HG03565 (cell line): Measurements from ENCODE around the gene DOCK7.

Source experiments
- ATAC-seq: cut with Tn5 transposase; IDR thresholded peaks from one replicate; pipeline ENCODE4 v1.9.1; 2021; ENCODE audit warnings: mild to moderate bottlenecking, moderate library complexity; ENCODE audit not compliant: unreplicated experiment

The DOCK7 gene

DNA sequence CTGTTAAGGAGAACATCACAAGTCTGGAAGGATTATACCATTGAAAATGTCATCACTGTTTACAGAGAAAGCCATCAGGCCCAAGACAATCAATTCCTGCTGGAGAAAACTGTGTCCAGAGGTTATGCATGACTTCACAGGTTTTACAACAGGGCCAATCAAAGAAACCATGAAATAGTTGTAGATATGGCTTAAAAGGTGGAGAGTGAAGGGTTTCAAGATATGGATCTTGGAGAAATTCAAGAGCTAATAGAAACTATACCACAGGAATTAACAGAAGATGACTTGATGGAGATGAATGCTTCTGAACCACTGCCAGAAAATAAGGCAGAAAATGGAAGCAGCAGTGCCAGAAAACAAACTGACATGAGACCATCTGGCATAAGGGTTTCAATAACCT is 221.1 kb downstream of the DOCK7 start:
- no peak for ATAC-seq

DNA sequence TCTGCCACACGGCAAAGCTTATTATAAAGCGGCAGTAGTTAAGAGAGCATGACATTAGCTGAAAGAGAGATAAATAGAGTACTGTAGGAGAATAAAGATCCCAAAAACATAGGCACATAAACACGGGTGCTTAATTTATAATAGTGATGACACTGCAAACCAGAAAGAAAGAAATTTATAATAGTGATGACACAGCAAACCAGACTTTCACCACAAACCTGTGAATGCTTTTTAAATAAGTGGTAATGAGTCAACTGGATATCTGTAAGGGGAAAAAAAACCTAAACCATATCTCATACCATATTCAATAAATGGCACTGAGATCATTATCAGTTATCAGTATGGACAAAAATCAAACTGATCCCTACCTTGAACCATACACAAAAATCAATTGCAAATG is 225.8 kb downstream of the DOCK7 start:
- no peak for ATAC-seq

DNA sequence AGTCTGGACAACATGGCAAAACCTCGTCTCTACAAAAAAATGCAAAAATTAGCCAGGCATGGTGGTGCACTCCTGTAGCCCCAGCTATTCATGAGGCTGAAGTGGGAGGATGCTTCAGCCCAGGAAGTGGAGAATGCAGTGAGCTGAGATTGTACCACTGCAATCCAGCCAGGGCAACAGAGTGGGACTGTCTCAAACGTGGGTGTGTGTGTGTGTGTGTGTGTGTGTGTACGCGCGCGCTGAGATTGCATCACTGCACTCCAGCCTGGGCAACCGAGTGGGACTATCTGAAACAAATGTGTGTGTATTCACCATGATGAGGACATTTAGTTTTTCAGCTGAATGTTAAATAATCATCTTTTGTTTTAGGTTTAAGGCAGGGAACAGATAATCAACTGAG is 230.2 kb downstream of the DOCK7 start:
- no peak for ATAC-seq

DNA sequence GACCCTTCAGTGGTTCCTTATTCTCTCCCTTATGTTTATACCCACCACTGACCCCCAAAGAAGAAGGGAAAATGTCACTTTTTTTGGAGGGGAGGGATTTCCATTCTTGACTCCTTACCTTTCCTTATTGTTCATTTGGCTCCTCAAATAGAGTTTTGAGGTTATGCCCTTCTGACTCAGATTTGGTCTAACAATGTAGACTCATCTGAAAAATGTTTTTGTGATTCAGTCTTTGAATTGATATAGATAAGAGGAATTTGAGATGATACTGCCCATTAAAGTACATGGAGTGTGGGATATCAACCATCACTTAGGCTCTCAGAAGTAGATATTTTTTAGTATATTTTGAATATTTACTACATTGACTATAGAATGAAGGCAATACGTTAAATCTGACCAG is 235.2 kb downstream of the DOCK7 start:
- no peak for ATAC-seq

DNA sequence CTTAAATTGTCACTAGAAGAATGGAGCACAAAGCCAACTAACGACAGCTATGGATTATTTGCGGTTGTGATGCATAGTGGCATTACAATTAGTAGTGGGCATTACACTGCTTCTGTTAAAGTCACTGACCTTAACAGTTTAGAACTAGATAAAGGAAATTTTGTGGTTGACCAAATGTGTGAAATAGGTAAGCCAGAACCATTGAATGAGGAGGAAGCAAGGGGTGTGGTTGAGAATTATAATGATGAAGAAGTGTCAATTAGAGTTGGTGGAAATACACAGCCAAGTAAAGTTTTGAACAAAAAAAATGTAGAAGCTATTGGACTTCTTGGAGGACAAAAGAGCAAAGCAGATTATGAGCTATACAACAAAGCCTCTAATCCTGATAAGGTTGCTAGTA is 237.9 kb downstream of the DOCK7 start:
- no peak for ATAC-seq

DNA sequence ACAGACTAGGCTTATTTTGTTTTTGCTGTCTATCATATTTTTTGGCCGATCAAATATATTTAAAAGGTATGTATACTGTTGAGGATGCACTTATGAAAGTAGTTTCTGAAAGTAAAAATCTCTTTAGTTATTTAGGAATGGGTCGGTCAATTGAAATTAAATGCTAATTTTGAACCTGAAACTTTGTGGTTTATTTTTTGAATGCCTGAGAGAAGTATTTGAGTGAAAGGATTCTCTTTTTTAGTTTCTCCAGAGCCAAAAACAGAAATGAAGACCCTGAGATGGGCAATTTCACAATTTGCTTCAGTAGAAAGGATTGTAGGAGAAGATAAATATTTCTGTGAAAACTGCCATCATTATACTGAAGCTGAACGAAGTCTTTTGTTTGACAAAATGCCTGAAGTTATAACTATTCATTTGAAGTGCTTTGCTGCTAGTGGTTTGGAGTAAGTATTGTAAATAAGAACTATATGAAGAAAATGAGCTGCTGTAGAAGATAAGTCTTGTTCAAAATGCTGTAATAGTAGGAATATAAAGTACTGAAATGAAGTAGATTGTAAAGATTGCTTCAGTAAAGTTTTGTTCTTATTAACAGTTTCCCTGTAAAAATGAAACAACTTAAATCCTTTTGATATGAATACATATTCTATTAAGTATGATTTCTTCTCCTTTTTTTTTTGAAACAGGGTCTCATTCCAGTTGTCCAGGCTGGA is 239.8 kb downstream of the DOCK7 start:
- ATAC-seq: no peak

DNA sequence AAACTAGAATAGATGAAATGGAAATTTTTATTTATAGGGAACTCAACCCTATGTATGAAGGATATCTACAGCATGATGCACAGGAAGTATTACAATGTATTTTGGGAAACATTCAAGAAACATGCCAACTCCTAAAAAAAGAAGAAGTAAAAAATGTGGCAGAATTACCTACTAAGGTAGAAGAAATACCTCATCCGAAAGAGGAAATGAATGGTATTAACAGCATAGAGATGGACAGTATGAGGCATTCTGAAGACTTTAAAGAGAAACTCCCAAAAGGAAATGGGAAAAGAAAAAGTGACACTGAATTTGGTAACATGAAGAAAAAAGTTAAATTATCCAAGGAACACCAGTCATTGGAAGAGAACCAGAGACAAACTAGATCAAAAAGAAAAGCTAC is 243.5 kb downstream of the DOCK7 start:
- no peak for ATAC-seq

DNA sequence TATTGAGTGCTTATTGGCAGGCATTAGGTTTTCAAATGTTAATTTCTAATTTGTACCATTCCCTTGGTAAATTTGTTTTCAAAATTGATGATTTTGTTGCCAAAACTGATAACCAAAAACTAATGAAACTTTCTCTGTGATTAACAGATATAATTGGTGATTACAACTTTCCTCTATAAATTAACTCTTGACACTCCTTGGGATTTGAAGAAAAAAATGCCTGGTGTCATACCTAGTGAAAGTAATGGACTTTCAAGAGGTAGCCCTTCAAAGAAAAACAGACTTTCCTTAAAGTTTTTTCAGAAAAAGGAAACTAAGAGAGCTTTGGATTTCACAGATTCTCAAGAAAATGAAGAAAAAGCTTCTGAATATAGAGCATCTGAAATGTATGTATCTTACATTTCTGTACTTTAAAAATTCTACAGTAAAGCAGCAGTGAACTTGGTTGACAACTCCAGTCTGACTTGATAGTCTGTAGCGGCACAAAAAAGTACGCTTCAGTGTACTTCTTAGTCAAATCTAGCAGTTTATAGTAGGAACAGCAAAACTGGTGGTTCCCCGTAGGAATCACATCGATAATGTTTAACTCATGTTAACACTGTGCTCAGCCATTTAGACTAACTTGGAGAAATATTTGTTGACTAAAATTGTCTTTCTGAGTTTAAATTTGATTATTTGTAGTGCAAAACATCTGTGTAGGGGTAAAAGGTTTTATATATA is 248.4 kb downstream of the DOCK7 start:
- peak; percentile 30 for ATAC-seq

DNA sequence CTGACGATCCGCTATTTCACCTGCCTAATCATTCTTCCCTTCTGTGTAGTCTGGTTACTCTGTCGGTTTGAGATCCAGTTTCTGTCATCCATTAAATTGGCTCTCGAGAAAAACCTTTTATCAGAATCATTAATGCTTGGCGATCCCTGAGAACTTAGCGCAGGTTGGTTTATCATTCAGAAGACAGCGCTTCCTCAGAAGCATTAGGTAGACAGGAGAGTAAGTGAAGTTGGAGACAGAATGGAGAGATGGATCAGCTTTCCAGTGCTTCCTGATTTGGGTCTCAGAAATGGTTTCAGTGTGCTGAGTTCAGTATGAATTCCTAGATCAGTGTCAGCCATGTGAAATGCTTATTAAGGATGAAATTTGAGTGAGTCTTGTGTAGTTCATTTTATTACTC is 250.0 kb downstream of the DOCK7 start:
- no peak for ATAC-seq

DNA sequence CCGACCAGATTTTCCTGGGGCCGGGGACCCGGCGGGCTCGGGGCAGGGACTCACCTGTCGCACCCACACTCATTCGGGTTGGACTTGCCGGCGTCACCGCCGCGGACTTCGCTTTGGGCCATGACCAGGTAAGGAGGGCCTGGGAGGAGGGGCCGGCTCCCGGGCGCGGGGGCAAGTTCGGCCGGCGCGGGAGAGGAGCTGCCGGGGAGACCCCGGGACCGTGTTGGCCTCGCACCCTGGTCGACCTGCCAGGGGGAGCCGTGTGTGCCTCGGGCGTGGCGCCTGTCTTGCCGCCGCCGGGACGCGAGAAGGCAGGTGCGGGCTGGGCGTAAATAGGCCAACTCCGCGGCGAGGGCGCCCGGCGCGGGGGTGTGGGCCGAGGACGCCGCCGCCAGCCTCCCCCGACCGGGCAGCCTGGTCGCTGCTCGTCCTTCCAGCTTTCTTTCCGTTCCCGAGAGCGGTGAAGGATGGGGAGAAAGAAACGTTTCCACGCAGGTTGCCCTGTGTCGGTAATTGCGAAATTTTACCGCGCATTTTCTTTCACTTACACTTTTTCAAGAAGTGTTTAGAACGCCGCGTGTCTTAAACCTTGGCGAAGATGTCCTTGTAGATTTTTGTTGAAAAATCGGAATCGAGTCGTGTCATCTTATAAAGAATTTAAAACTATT is 250.8 kb downstream of the DOCK7 start:
- no peak for ATAC-seq

DNA sequence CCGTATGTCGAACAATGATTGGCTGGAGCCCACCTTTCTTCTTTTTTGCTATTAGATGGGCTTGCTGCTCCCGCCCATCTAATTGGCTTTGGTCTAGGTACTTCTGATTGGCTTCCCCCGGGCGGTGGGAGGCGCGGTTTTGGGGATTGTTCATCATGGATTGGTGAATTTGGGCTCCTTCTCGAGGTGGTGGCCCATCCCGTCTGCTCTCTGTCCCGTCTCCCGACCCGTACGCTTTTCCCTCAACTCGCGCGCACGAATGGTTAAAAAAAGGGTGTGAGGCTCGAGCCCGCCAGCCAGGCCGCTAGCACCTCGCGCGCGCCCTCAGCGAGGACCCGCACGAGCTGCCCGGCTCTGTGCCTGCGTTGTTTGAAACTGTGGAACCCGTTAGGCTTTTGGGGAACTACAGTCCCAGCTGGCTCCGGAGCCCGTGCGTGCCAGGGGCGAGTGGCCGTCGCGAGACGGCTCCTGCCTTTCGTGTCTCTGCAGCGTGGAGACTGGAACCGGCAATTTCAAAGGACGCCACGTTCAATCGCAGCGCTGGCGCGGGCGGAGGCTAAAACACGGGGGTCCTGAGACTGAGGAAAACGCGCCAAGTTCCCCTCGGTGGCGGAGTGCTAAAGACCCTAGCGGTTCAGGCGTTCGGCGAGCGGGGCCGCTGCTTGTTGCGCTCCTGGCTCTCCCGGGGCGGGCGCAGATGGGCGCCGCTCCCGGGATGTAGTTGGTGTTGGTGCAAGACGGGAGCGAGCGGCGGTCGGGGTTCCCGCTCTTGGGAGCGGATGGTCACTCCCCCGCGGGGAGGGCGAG is 251.5 kb downstream of the DOCK7 start, which contains the start of gene USP1:
TSS of gene USP1 (plus strand) at position 584 of the 807 bp plus-strand sequence. CDS start 2,819 bp downstream, outside the sequence.
- ATAC-seq: peak; percentile 68

DNA sequence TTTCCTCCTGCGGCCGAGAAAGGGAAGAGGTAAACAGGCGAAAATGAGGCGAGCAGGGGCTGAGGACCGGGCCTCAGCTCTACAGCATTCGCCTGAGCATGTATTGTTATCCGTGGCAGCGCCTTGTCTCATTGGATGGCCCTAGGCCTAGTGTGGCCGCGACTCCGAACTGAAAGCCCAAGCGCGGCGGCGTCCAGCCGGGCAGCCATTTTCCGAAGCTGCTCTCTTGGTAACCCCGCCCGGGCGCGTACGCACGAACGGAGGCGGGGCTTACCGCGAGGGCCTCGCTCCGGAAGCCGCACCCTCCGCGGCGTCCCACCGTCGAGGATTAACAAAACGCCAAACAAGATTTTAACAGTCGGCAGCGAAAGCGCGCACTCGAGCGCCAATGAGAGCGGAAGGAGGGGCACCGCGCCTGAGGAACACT is 252.1 kb downstream of the DOCK7 start:
- ATAC-seq: no peak

DNA sequence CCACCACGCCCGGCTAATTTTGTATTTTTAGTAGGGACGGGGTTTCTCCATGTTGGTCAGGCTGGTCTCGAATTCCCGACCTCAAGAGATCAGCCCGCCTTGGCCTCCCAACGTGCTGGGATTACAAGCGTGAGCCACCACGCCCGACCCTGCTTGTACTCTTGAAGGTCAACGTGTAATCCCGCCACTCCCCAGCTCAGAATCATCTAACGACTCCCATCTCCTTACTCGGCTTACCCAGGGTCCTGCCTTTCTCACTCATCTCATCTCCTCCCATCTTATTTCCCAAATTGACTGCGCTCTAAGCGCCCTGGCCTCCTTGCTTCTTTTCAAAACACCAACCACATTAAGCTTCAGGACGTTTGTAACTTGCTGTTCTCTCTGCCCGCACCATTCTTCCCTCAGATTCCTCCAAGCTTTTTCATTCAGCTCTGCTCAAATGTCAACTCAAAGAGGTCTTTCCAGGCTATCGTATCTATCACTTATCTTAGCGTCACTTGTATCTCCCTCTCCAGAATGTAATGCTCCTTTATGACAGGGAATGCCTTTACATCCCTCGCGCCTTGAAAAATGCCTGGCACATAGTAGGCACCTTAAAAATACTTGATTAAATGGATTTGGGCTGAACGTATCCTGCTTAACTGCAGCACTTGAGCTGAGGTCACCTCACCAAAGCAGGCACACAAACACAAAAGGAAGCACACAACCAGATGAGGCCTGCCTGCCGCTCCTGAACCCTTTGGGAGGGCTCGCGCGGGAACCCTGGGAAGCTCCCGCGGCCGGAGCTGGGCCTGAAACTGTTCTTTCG is 252.8 kb downstream of the DOCK7 start:
- no peak for ATAC-seq

DNA sequence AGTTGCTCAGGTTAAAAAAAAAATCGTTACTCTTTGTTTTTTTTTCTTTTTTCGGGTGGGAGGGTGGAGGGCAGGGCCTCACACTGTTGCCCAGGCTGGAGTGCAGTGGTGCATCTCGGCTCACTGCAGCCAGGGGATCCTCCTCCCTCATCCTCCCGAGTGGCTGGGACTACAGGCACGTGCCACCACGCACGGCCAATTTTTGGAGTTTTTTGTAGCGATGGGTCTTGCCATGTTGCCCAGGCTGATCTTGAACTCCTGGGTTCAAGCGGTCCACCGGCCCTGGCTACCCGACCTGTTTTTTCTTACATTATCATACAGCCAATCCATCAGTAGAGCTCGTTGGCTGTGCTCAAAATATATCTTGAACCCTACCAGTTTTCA is 253.6 kb downstream of the DOCK7 start:
- no peak for ATAC-seq

DNA sequence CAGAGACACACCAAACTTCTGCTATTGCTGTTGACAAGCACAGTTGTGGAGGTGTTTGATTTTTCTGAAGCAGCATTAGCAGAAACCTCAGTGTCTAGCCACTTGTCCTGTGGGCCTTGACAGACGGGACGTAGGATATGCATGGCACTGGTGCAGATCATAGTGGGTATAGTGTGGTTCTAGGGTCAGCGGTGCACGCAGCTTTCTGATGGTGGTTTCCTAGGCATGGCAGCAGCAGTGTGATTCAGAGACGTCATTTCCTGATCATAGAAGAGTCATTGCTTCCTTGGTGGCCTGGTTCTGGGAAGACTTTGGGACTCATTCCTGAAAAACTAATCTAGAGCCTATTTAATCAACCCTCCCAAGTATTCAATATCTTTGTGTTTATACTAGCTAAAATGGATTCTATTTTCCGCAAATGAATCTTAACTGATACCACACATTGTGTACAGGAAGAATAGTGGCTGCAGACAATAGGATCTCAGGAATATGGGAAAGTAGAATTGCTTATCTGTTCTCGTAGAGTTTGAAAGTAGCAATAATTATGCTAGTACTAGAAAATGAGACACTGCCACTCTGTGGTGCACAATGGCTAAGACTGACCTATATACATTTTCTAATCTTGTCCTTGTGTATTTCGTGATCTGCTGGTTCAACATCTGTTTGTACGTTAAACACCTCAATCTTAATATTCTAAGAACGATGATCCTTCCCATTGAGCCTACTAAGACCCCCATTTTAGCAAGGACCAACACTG is 254.1 kb downstream of the DOCK7 start:
- no peak for ATAC-seq

DNA sequence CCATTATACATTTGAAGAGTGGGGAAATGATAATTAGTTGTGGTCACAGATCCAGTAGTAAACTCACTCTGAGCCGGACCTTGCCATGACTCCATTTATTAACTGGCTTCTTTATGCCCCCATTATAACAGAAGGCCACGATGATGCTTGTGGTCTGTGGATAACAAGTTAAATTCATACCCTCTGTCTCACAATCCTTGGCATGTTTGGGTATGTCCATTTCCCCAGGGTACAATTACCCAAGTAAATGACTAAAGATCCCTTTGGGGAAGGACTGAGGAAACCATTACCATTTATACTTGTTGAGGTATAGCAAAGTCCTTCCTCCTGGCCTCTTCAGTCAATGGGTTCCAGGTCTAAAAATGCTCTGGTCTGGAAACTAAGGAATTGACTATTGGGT is 258.6 kb downstream of the DOCK7 start:
- no peak for ATAC-seq

DNA sequence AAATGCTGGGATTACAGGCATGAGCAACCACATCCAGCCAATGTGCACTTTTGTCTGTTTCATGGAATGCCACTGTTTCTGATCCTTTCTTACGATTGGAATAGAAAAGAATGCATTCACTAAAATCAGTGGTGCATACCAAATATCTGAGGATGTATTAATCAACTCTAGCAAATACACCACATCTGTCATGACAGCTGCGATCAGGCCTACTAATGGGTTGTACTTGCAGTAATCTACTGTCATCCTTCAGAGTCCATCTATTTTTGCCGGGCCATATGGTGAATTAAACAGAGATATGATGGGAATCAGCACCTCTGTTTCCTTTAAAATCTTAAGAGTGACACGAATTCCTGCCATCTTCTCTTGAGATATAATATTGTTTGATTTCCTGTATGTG is 259.8 kb downstream of the DOCK7 start:
- ATAC-seq: no peak

DNA sequence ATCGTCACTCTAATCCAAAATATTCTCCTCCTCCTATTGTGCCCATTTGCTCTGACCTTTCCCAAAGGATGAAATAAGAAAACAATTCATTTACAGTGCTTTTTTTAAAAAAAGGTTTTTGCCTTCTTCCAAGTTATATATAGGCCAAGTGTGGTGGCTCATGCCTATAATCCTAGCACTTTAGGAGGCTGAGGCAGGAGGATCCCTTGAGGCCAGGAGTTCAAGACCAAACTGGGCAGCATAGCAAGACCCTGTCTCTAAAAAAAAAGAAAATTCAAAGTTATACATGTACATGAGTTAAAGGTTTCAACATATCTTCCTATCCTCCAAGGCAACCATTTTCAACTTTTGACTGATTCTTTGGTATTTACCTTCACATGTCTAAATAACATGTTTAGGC is 261.4 kb downstream of the DOCK7 start:
- ATAC-seq: no peak

DNA sequence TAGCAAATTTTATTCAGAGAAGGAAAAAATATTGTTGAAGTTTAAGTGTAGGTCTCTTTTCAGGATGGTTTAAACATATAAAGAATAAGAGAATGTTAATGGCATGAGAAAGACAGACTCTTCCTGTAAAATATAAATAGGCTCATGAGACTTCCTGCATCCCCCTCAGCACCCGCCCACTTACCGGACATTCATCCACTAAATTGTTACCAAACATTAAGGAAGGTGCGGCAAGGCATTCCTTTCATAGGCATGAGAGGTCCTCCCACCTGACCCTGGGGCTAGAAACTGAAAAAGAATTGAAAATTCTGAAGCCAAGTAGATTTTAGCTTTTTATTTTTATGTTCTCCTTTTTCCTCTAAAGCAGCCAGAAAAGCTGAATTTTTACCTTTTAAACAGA is 261.9 kb downstream of the DOCK7 start:
- ATAC-seq: no peak

DNA sequence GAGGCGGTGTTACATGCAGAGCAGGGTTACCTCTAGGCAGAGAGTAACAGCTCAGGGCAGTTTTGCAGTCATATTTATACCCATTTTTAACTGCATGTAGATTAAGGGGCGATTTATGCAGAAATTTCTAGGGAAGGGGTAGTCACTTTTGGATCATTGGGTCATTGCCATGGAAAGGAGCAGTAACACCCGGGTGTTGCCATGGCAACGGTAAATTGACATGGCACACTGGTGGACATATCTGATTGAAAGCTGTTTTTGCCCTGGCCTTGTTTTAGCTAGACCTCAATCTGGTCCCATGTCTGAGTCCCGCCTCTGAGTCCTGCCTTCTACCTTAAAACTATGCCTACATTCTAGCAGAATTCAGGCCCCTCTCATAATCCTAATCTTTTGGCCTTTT is 263.1 kb downstream of the DOCK7 start:
- ATAC-seq: no peak
